Kidney tubule cell (primary cell): Measurements from ENCODE around the gene SLC37A1.

ENCODE experiments used
- DNase-seq: peaks from one replicate; pipeline ENCODE4 v3.0.0-alpha.2; 2018; ENCODE audit warnings: low spot score

SLC37A1 gene

DNA sequence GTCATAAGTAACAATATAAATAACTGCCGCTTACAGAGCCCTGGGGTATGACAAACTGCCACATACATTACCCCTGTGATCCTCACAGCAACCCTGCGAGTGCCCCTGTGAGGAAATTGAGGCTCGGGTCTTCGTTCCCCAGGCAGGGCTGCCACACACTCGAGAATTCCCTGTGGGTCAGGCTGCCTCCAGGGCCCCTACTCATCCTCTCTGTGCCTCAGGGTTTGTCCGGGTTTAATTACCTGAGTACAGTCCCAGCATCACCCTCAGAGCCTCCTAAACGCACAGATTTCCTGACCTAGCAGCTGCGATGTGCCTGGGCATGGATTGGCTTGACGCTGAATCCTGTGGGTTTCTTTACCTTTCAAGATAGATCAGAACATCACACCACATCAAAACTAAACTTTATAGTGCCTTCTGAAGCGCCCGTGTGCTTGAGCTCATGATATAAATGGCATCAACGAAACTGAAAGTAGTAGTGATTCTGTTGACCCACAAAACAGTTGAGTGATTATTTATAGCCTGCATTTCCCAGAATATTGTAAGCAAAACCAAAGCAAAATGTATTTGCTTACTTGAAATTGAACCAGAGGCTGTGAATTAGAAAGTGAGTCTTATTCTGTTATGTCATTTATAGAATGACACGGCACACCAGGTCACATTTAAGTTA, 14.0 kb downstream of the SLC37A1 start:
- no peak for DNase-seq

DNA sequence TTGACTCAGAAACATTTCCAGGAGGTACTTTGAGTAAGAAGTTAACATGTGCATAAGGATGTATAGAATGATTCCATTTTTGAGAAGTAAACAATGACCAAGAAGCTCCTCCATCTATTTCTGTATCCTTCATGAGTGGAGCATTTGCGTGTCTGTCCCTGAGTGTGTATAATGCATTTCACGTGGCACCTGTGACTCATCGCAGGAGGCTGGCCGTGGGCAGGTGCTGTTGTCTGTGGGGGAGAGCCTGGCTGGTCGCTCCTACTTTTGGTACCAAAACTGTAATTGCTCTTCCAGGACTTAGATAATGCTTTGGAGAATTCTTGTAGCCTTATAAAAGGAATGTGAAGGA, 16.5 kb downstream of the SLC37A1 start:
- DNase-seq = no peak

GRCh38 chr21:42531771-42532170, 18.1 kb downstream of the SLC37A1 start:
- no peak for DNase-seq

GRCh38 chr21:42532466-42533181, 19.0 kb downstream of the SLC37A1 start:
- peak; percentile 28 for DNase-seq

DNA sequence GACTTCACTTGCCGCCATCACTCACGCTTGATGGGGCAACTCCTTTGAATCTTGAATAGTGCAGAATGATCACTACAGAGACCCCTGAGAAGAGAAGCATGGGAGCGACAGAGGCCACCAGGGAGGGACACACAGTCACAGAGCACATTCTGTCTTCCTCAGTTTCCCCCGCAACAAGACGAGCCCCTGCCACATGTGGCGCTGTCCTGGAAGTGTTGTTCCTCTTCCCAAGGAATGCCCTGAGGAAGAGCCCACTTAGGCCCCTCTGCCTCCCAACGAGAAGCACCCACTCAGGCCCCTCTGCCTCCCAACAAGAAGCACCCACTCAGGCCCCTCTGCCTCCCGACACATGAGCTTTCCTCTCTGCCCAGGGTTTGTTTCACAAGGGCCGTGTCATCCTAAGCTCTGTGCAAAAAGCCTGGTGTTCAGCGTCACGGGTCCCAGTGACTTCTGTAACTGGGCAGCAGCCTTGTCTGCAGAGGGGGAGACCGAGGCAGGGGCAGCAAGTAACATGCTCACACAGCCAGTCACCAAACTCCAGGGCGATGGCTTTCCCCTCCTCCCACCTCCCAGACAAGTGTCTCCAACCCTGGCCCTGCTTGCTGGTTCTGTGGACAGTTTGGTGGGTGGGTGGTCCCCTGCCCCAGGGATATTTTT, 19.8 kb downstream of the SLC37A1 start:
- DNase-seq = no peak

DNA sequence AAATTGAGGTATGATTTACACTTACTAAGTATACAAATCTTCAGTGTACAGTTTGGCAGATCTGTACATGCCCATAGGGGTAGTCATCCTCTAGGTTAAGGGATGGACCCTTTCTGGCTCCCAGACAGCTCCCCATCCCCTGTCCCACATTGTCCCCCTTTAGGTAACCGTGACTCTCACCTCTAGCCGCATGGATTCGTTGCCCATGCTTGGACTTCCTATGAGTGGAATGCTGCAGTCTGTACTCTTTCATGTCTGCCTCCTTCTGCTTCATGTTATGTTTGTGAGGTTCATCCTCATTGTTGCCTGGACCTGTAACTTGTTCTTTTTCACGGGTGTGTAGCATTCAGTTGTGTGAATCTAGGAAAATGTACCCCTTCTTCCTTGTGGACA, 20.3 kb downstream of the SLC37A1 start:
- no peak for DNase-seq

- peak; percentile 55 for DNase-seq
Measured at GRCh38 chr21:42534421-42535378, 21.0 kb downstream of the SLC37A1 start.

DNA sequence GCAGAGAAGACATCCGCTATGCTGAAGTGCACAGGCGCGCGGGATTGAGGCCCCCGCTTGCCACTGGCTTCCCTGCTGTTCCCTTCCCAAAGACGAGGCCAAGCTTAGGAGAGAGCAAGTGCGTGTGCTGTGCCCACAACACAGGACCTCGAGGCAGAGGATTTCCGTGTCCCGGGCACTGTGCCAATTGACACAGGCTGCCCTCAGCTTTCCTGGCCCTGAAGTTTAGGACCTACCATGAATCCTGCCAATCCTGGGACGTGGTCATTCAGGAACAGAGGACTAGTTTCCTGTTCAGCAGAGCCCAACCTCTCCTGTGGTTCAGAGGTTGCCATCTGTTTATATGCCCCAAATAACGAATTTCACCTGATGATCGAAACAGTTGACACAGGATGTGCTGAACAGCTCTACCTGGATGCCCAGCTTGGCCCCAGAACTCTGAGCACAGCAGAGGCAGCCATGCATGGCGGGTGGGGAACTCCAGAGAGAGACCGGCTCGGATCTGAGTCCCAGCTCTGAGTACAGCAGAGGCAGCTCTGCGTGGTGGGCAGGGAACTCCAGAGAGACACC, 22.0 kb downstream of the SLC37A1 start:
- peak; percentile 82 for DNase-seq

GRCh38 chr21:42536601-42537000, 22.9 kb downstream of the SLC37A1 start:
- DNase-seq = no peak

DNA sequence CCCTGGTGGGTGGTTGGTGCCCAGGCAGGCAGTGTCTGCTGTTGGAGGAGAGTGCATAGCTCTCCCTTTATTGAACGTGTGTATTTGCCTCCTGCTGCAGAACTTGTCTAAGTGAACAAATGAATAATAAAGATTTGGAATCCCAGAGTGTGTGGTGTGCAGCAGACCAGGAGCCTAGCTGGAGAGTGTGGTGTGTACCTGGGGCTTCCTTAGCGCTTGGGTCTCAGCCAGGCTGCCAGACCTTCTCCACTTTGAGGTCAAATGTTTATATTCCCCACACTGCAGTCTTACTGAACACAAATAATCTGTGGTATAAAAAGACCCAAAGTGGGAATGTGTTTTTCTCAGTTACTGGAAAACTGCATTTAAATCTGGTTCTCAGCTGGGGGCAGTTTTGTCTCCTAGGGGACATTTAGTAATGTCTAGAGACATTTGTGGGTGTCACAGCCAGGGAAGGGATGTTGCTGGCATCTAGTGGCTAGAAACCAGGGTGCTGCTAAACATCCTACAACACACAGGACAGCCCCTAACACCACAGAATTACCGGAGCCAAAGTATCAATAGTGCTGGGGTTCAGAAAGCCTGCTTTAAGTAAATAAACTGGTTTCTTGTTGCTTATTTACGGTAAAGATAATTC, 23.6 kb downstream of the SLC37A1 start:
- no peak for DNase-seq

DNA sequence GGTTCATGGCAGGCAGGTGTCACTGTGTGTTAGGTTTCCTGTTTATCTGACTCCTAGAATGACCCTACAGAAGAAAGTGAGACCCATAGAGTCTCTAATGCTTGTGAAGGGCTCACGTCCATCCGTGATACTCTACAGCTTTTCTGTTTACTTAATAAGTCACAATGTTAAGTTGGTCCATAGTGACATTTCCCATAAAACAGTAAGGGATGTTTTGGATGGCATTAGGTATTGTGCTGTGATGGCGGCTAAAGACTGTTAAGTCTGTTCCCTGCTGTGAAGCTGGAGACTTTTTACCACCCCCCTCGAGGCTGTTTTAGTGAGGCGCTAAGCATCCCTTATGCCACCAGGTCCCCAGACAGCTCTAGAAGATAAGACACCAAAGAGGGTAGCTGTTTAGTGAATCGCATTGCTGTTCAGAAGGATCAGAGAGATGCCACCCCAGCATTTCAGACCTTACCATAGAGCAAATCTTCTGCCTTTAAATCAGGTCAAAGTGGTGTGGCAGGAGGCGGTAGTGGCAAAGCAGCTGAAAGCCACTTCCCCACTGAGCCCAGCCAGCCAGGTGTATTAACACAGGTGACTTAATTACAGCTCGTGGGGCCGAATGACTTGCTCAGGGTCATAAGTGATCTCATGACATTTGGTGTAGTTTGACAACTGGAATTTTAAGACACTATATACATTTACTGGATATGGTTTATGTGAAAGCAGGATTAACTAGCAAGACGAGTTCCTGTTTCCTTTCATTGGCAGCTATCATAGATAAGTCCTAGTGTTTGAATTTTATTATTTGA, 25.0 kb downstream of the SLC37A1 start:
- DNase-seq = no peak

DNA sequence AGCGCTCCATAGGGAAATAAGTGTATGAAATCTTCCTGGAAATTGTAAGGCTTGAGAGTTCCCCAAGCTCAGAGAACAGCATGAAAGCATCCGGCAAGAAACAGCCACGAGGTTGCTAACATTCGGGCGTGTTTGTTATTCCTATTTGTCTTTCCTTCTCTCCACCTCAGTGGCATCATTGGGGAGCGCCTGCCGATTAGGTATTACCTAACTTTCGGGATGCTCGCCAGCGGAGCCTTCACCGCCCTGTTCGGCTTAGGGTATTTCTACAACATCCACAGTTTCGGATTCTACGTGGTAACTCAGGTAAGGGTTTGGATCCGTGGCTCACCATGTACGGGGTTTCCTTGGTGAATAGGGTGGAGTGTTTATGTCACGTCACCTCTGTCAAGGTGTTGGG, 25.7 kb downstream of the SLC37A1 start:
- no peak for DNase-seq

DNA sequence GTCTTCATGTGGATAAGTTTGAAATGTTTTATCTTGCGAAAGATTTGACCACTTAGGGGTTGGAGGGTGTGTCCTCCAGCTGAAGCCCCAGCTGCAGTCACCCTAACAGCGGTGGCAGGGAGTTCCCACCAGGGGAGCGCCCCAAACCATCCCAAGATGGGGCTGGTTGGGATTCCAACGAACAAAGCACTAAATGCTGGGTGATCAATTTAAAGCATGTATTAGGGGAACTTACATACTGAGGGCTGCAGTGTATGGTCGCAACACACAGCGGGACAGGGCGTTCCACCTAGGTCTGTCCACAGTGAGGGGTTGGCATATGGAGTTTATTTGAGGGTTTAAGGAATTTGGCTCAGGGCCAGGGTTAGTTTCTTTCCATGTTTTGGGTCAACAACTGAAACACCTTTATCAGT, 26.3 kb downstream of the SLC37A1 start:
- no peak for DNase-seq

- DNase-seq = no peak
Measured at GRCh38 chr21:42540396-42540795, 26.7 kb downstream of the SLC37A1 start.

DNA sequence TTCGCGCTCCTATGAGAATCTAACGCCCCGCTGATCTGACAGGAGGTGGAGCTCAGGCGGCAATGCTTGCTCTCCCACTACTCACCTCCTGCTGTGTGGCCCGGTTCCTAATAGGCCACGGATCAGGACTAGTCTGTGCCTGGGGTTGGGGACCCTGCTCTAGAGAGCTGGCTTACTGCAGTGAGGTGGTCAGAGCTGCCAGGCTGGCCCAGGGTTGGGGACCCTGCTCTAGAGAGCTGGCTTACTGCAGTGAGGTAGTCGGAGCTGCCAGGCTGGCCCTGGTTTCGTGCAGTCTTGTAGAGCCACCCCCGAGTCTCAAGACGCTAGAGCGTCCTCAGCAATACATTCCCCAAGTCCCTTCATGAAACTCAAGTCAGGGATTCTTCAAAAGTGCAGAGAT, 27.5 kb downstream of the SLC37A1 start:
- DNase-seq = no peak

DNA sequence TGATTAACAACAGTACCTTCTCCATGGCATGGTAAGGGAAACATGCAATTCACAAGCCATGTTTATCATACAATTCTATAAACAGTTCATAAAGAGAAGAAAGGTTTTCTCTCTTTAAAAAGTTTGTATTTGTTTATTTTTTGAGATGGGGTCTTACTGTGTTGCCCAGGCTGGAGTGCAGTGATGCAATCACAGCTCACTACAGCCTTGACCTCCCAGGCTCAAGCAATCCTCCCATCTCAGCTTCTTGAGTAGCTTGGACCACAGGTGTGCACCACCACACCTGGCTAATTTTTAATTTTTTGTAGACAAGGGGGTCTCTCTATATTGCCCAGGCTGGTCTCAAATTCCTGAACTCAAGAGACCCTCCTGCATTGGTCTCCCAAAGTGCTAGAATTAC, 28.0 kb downstream of the SLC37A1 start:
- no peak for DNase-seq

GRCh38 chr21:42542196-42542595, 28.5 kb downstream of the SLC37A1 start:
- DNase-seq = no peak

GRCh38 chr21:42542596-42542995, 28.9 kb downstream of the SLC37A1 start:
- no peak for DNase-seq

GRCh38 chr21:42543106-42543847, 29.6 kb downstream of the SLC37A1 start:
- DNase-seq = no peak

- no peak for DNase-seq
Measured at GRCh38 chr21:42544544-42544943, 30.9 kb downstream of the SLC37A1 start.
